ENCODE measurements around the gene WBP1.

WBP1 gene

GRCh38 chr2:74510272-74510671 lies 52.0 kb downstream of the WBP1 start:
- peaks cover 7% of the 10 kb centered on the region for H3K36me3 ChIP-seq (replicated peaks)
- H3K4me3 ChIP-seq (ENCODE audit: low read depth, low read length): no peak overlapping the region
- in situ Hi-C loops (cut with HindIII; ENCODE audit: low pct_ligation_motif_present, low sequenced_read_pairs): no loop called here
- DNase-seq: no peak
- H3K27ac ChIP-seq: no peak overlapping the region
- H3K27me3 ChIP-seq (replicated peaks): peaks cover 42% of the 10 kb centered on the region
- TF ChIP-seq, protein P1, sequence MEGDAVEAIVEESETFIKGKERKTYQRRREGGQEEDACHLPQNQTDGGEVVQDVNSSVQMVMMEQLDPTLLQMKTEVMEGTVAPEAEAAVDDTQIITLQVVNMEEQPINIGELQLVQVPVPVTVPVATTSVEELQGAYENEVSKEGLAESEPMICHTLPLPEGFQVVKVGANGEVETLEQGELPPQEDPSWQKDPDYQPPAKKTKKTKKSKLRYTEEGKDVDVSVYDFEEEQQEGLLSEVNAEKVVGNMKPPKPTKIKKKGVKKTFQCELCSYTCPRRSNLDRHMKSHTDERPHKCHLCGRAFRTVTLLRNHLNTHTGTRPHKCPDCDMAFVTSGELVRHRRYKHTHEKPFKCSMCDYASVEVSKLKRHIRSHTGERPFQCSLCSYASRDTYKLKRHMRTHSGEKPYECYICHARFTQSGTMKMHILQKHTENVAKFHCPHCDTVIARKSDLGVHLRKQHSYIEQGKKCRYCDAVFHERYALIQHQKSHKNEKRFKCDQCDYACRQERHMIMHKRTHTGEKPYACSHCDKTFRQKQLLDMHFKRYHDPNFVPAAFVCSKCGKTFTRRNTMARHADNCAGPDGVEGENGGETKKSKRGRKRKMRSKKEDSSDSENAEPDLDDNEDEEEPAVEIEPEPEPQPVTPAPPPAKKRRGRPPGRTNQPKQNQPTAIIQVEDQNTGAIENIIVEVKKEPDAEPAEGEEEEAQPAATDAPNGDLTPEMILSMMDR (IDR thresholded peaks at IDR 0.05; ENCODE audit: low read depth, low read length, missing control alignments): no peak

Data from brain microvascular endothelial cell (primary cell).